SK-N-SH (cell line): ENCODE data around the gene METTL21C. TPM values are rescaled to one million over a fixed set of nuclear protein-coding genes. Genes with fewer than 3 reads are reported as not detected.

Experiments used
- CTCF ChIA-PET: fragments of 300-600, 350-600 bp; formaldehyde crosslinking; extraction: SDS; loops from one replicate; lab custom pipeline; 2021; lab: Yijun Ruan, JAX
- POLR2A ChIA-PET: fragments of 350-600 bp; sonication (Branson Sonifier 250); formaldehyde crosslinking; extraction: SDS; loops from one replicate; lab custom pipeline; 2020; ENCODE audit warnings: antibody characterized with exemption, inconsistent platforms; lab: Yijun Ruan, JAX
- DNase-seq: peaks from one replicate; pipeline ENCODE4 v3.0.0; 2012
- H2AFZ ChIP-seq: fragments of 200-600 bp; sonication (generic); 2 replicates; pipeline ENCODE4 v1.8.1; 2016; ENCODE audit warnings: antibody characterized with exemption, mild to moderate bottlenecking, low read depth
- H3F3A ChIP-seq: fragments of 200-600 bp; sonication (generic); replicated peaks from 2 replicates; pipeline ENCODE3; 2016; ENCODE audit warnings: antibody characterized with exemption, mild to moderate bottlenecking; ENCODE audit not compliant: insufficient read depth
- H3K27ac ChIP-seq, 2 experiments: fragments of 200-500 bp in 1 of 2; fragments of 200-600 bp in 1 of 2; sonication (Bioruptor generic) in 1 of 2; sonication (generic), shearing (Covaris generic) in 1 of 2; 2 replicates each; pipeline versions ENCODE4 v1.5.1 to v1.6.1; 2014 to 2016; ENCODE audit warnings: low read depth in 2 of 2, inconsistent platforms in 1 of 2, low read length in 1 of 2, mild to moderate bottlenecking in 1 of 2, mixed read lengths in 1 of 2
- H3K27me3 ChIP-seq: fragments of 200-600 bp; sonication (generic), shearing (Covaris generic); 2 replicates; pipeline ENCODE4 v1.6.1; 2016; ENCODE audit warnings: mixed run types; ENCODE audit not compliant: insufficient read depth
- H3K36me3 ChIP-seq, 2 experiments: fragments of 200-500 bp in 1 of 2; fragments of 200-600 bp in 1 of 2; sonication (Bioruptor generic) in 1 of 2; sonication (generic) in 1 of 2; replicated peaks in 1 of 2; 2 replicates each; pipeline versions ENCODE3 to v1.5.1; 2014 to 2016; ENCODE audit warnings: low read length in 1 of 2, mild to moderate bottlenecking in 1 of 2; ENCODE audit not compliant: insufficient read depth in 2 of 2, control insufficient read depth in 1 of 2
- H3K4me1 ChIP-seq, 2 experiments: fragments of 200-500 bp in 1 of 2; fragments of 200-600 bp in 1 of 2; sonication (Bioruptor generic) in 1 of 2; sonication (generic), shearing (Covaris generic) in 1 of 2; 2 replicates each; pipeline versions ENCODE4 v1.5.1 to v1.6.1; 2014 to 2016; ENCODE audit warnings: low read depth in 1 of 2, low read length in 1 of 2, mixed run types in 1 of 2; ENCODE audit not compliant: insufficient read depth in 2 of 2, control insufficient read depth in 1 of 2
- H3K4me2 ChIP-seq: fragments of 200-600 bp; sonication (generic), shearing (Covaris generic); 2 replicates; pipeline ENCODE4 v1.6.1; 2017; ENCODE audit warnings: mixed run types
- H3K4me3 ChIP-seq, 2 experiments: fragments of 200-500 bp in 1 of 2; fragments of 200-600 bp in 1 of 2; sonication (Bioruptor generic) in 1 of 2; sonication (generic), shearing (Covaris generic) in 1 of 2; 2 replicates each; pipeline versions ENCODE4 v1.5.1 to v1.8.1; 2014 to 2016; ENCODE audit warnings: low read depth in 2 of 2, inconsistent platforms in 1 of 2, low read length in 1 of 2, mild to moderate bottlenecking in 1 of 2, mixed read lengths in 1 of 2, moderate library complexity in 1 of 2
- H3K79me2 ChIP-seq: fragments of 200-600 bp; sonication (generic); 2 replicates; pipeline ENCODE4 v1.8.1; 2017; ENCODE audit warnings: mild to moderate bottlenecking; ENCODE audit not compliant: insufficient read depth
- H3K9ac ChIP-seq: fragments of 200-600 bp; sonication (generic); 2 replicates; pipeline ENCODE4 v1.6.1; 2017; ENCODE audit warnings: mixed run types
- H3K9me2 ChIP-seq: fragments of 200-600 bp; sonication (generic); 2 replicates; pipeline ENCODE4 v1.6.1; 2017; ENCODE audit warnings: mixed run types
- H3K9me3 ChIP-seq: fragments of 200-600 bp; sonication (generic); 2 replicates; pipeline ENCODE4 v1.6.1; 2017; ENCODE audit warnings: mixed run types, mild to moderate bottlenecking, moderate library complexity
- H4K20me1 ChIP-seq: fragments of 200-600 bp; sonication (generic); 2 replicates; pipeline ENCODE4 v1.6.1; 2017; ENCODE audit warnings: mild to moderate bottlenecking, mixed run types; ENCODE audit not compliant: insufficient read depth
- CHD2 ChIP-seq: fragments of 150-350 bp; IDR thresholded peaks from 2 replicates; pipeline ENCODE4 v1.6.1; 2018; ENCODE audit warnings: low read length; ENCODE audit not compliant: partially characterized antibody
- ELF1 ChIP-seq: IDR thresholded peaks from 2 replicates; pipeline ENCODE4 v1.4.0; 2012
- EP300 ChIP-seq, 2 experiments: IDR thresholded peaks; 2 replicates each; pipeline versions ENCODE4 v1.4.0 to v1.6.1; 2012; ENCODE audit warnings: borderline replicate concordance in 1 of 2, low read depth in 1 of 2, low read length in 1 of 2
- EZH2phosphoT487 ChIP-seq: fragments of 200-600 bp; sonication (generic); IDR thresholded peaks from 2 replicates; pipeline ENCODE4 v1.6.1; 2017; ENCODE audit warnings: low read depth, mixed run types, mild to moderate bottlenecking, antibody characterized with exemption, moderate library complexity, borderline replicate concordance
- FOXJ3 ChIP-seq: sonication (generic); formaldehyde crosslinking; IDR thresholded peaks from 2 replicates; pipeline ENCODE4 v1.5.1; 2020; ENCODE audit warnings: mild to moderate bottlenecking, missing genetic modification reagents
- FOXM1 ChIP-seq: IDR thresholded peaks from 2 replicates; pipeline ENCODE4 v1.4.0; 2012; ENCODE audit warnings: low read depth, mild to moderate bottlenecking
- MEF2A ChIP-seq: IDR thresholded peaks from 2 replicates; pipeline ENCODE4 v1.4.0; 2012; ENCODE audit warnings: low read depth, borderline replicate concordance
- NRF1 ChIP-seq: IDR thresholded peaks from 2 replicates; pipeline ENCODE4 v1.6.1; 2012; ENCODE audit warnings: low read depth, mild to moderate bottlenecking, low read length
- RCOR1 ChIP-seq: fragments of 150-350 bp; IDR thresholded peaks from 2 replicates; pipeline ENCODE4 v1.6.1; 2017; ENCODE audit warnings: antibody characterized with exemption, low read length
- REST ChIP-seq: IDR thresholded peaks from 2 replicates; pipeline ENCODE4 v1.6.1; 2012; ENCODE audit warnings: mild to moderate bottlenecking, low read depth, low read length, moderate library complexity
- RFX5 ChIP-seq: IDR thresholded peaks from 2 replicates; pipeline ENCODE4 v1.6.1; 2012; ENCODE audit warnings: mild to moderate bottlenecking, improper control_type of control experiment, low read length
- RXRA ChIP-seq: IDR thresholded peaks from 2 replicates; pipeline ENCODE4 v1.4.0; 2012; ENCODE audit warnings: low read depth, mild to moderate bottlenecking, borderline replicate concordance
- TAF1 ChIP-seq: IDR thresholded peaks from 2 replicates; pipeline ENCODE4 v1.6.1; 2012; ENCODE audit warnings: low read depth, mild to moderate bottlenecking, low read length, moderate library complexity, borderline replicate concordance
- USF1 ChIP-seq: IDR thresholded peaks from 2 replicates; pipeline ENCODE4 v1.4.0; 2012; ENCODE audit warnings: low read depth, borderline replicate concordance
- YY1 ChIP-seq: IDR thresholded peaks from 2 replicates; pipeline ENCODE4 v1.4.0; 2012; ENCODE audit warnings: low read depth, mild to moderate bottlenecking
- ZBTB33 ChIP-seq: IDR thresholded peaks from 2 replicates; pipeline ENCODE4 v1.4.0; 2012; ENCODE audit warnings: low read depth, borderline replicate concordance
- WGBS: methylation state at CpG from one replicate; pipeline ENCODE4 v1.1.6; 2017; ENCODE audit warnings: low lambda C conversion rate; 5-methylcytosine and 5-hydroxymethylcytosine counted together
- polyA plus RNA-seq, 3 experiments: library from polyadenylated mRNA; depleted of rRNA; stranded (reverse); fragments of >200 nt; gene quantifications; 2 replicates each; pipeline ENCODE4 v1.2.3, GENCODE V29; 2012
- TF ChIP-seq, protein P1 (sequence below): fragments of 150-350 bp; IDR thresholded peaks from 2 replicates; pipeline ENCODE4 v1.6.1; 2016; ENCODE audit warnings: mild to moderate bottlenecking, low read depth, low read length
- TF ChIP-seq, protein P2 (sequence below): fragments of 200-600 bp; sonication (generic); IDR thresholded peaks from 2 replicates; pipeline ENCODE4 v1.6.1; 2017; ENCODE audit warnings: antibody characterized with exemption, mild to moderate bottlenecking, moderate library complexity
- TF ChIP-seq, protein P3 (sequence below): fragments of 150-350 bp; IDR thresholded peaks from 2 replicates; pipeline ENCODE4 v1.6.1; 2017; ENCODE audit warnings: antibody characterized with exemption, low read length, low read depth, borderline replicate concordance

The METTL21C gene
- polyA plus RNA-seq, 1 of the 3 experiments (the other 2 are of a cell fraction), result not detected

DNA sequence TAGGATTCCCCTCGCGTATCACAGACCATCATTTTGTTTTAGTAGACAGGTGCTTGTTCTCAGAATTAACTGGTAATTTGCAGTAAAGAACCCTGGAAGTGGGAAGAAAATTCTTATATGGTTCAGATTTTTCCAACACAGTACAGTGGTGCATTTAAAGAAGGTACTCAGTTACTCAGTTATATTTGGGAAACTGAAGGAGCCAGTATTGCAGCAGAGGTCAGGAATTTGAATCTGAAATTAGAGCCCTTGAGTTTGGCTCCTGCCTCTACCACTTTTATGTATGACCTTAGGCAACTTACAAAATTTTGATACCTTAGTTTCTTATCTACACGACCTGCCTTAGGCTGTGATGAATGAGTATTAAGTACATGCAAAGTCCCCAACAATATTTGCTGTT lies 19.7 kb downstream of the METTL21C start (continued):
- TF ChIP-seq REST (no peak), NRF1 (no peak), ZBTB33 (no peak)
- TF ChIP-seq, protein P1, sequence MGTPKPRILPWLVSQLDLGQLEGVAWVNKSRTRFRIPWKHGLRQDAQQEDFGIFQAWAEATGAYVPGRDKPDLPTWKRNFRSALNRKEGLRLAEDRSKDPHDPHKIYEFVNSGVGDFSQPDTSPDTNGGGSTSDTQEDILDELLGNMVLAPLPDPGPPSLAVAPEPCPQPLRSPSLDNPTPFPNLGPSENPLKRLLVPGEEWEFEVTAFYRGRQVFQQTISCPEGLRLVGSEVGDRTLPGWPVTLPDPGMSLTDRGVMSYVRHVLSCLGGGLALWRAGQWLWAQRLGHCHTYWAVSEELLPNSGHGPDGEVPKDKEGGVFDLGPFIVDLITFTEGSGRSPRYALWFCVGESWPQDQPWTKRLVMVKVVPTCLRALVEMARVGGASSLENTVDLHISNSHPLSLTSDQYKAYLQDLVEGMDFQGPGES, result no peak

DNA sequence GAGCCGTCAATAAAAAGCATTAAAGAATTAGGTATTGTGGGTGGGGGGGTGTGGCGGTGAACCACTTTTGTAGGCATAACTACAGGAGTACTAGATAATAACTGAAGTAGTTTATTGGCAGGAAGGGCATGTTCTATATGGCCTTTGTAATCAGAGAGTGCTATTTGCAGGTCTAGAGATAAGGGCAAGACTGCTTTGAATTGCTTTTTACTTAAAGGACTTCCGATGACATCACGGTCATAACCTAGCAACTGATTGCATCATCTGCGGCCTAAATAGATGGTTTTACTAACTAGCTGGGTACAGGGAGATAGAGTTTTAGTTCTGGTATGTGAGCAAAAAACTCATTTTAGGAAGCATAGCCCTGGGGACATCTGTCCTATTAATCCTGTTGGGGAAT lies 24.7 kb downstream of the METTL21C start:
- DNase-seq, result no peak
- Histone ChIP-seq H3F3A (no peaks in the 10 kb centered on the region), H3K4me2 (no peak overlapping the region), H3K27ac (no peak overlapping the region), H4K20me1 (no peaks in the 10 kb centered on the region), H3K9ac (no peak overlapping the region), H3K79me2 (no peaks in the 10 kb centered on the region), H2AFZ (no peak overlapping the region), H3K27me3 (no peaks in the 10 kb centered on the region), H3K4me1 (no peaks in the 10 kb centered on the region), H3K9me3 (no peaks in the 10 kb centered on the region), H3K9me2 (no peaks in the 10 kb centered on the region), H3K4me3 (no peak overlapping the region), H3K36me3 (peaks cover 59 to 76% of the 10 kb centered on the region in 2 experiments)
- POLR2A ChIA-PET, result no interaction called here
- 78% methylated on average over 5 of the region's 5 CpGs for WGBS
- CTCF ChIA-PET, result interaction anchor here (1.3 to 1.9 kb wide), 2 partner anchors 44 to 55 kb away, joined by 3 to 5 read pairs; no protein-coding TSS in a partner anchor
- TF ChIP-seq, protein P2, sequence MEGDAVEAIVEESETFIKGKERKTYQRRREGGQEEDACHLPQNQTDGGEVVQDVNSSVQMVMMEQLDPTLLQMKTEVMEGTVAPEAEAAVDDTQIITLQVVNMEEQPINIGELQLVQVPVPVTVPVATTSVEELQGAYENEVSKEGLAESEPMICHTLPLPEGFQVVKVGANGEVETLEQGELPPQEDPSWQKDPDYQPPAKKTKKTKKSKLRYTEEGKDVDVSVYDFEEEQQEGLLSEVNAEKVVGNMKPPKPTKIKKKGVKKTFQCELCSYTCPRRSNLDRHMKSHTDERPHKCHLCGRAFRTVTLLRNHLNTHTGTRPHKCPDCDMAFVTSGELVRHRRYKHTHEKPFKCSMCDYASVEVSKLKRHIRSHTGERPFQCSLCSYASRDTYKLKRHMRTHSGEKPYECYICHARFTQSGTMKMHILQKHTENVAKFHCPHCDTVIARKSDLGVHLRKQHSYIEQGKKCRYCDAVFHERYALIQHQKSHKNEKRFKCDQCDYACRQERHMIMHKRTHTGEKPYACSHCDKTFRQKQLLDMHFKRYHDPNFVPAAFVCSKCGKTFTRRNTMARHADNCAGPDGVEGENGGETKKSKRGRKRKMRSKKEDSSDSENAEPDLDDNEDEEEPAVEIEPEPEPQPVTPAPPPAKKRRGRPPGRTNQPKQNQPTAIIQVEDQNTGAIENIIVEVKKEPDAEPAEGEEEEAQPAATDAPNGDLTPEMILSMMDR, result no peak
- TF ChIP-seq RCOR1 (no peak), YY1 (no peak), EP300 (IDR thresholded peaks at IDR 0.05; ENCODE audit: borderline replicate concordance in 1 of 2, low read depth in 1 of 2, low read length in 1 of 2) (no peak), EZH2phosphoT487 (no peak), CHD2 (no peak), USF1 (no peak), RXRA (no peak), RFX5 (no peak), NRF1 (no peak), FOXM1 (no peak), MEF2A (no peak), TAF1 (no peak), ELF1 (no peak), FOXJ3 (no peak)
- TF ChIP-seq, protein P1, result no peak
- TF ChIP-seq, protein P3, sequence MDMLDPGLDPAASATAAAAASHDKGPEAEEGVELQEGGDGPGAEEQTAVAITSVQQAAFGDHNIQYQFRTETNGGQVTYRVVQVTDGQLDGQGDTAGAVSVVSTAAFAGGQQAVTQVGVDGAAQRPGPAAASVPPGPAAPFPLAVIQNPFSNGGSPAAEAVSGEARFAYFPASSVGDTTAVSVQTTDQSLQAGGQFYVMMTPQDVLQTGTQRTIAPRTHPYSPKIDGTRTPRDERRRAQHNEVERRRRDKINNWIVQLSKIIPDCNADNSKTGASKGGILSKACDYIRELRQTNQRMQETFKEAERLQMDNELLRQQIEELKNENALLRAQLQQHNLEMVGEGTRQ, result no peak
